ENCODE data around the gene MS4A10.
"Not testable (repeated sequence)": the region's sequence is repeated elsewhere in the genome, so short reads cannot be mapped to it uniquely, and the experiment has no call there.

Gene MS4A10

GRCh38 chr11:60813324-60813723 is 28.2 kb downstream of the MS4A10 start:
- Histone ChIP-seq H3K27ac (no peak overlapping the region), H3K4me3 (no peak overlapping the region), H3K9me3 (ENCODE audit: low read depth, low read length) (no peaks in the 10 kb centered on the region), H3K36me3 (ENCODE audit: insufficient read depth, low read length) (no peaks in the 10 kb centered on the region), H3K9ac (ENCODE audit: insufficient read length) (no peak overlapping the region)
- TF ChIP-seq POLR2AphosphoS5 (IDR thresholded peaks at IDR 0.05; ENCODE audit: borderline replicate concordance, low read depth, low read length) (no peak), EZH2 (IDR thresholded peaks at IDR 0.05) (no peak), FOXP2 (optimal IDR thresholded peaks at IDR 0.05; ENCODE audit: control extremely low read depth, extremely low read length, insufficient read depth) (no peak)
- no peak for DNase-seq (ENCODE audit: low read depth, low spot score)

- no peak for DNase-seq (ENCODE audit: low read depth, low spot score)
- TF ChIP-seq EZH2 (IDR thresholded peaks at IDR 0.05) (no peak), POLR2AphosphoS5 (IDR thresholded peaks at IDR 0.05; ENCODE audit: borderline replicate concordance, low read depth, low read length) (no peak), FOXP2 (optimal IDR thresholded peaks at IDR 0.05; ENCODE audit: control extremely low read depth, extremely low read length, insufficient read depth) (no peak)
- H3K27ac ChIP-seq, result no peak overlapping the region
- H3K9me3 ChIP-seq (ENCODE audit: low read depth, low read length), result no peaks in the 10 kb centered on the region
- no peaks in the 10 kb centered on the region for H3K36me3 ChIP-seq (ENCODE audit: insufficient read depth, low read length)
- H3K4me3 ChIP-seq, result no peak overlapping the region
- H3K9ac ChIP-seq (ENCODE audit: insufficient read length), result no peak overlapping the region
Measured at GRCh38 chr11:60814112-60814511, 29.0 kb downstream of the MS4A10 start.

GRCh38 chr11:60816590-60817157 is 31.5 kb downstream of the MS4A10 start:
- no peak overlapping the region for H3K9ac ChIP-seq (ENCODE audit: insufficient read length)
- TF ChIP-seq FOXP2 (optimal IDR thresholded peaks at IDR 0.05; ENCODE audit: control extremely low read depth, extremely low read length, insufficient read depth), result no peak
- TF ChIP-seq EZH2 (IDR thresholded peaks at IDR 0.05), result no peak
- TF ChIP-seq POLR2AphosphoS5 (IDR thresholded peaks at IDR 0.05; ENCODE audit: borderline replicate concordance, low read depth, low read length), result no peak
- DNase-seq (ENCODE audit: low read depth, low spot score), result no peak
- H3K4me3 ChIP-seq, result no peak overlapping the region
- H3K36me3 ChIP-seq (ENCODE audit: insufficient read depth, low read length), result no peaks in the 10 kb centered on the region
- H3K9me3 ChIP-seq (ENCODE audit: low read depth, low read length), result no peaks in the 10 kb centered on the region
- no peak overlapping the region for H3K27ac ChIP-seq

- Histone ChIP-seq H3K9me3 (ENCODE audit: low read depth, low read length) (no peaks in the 10 kb centered on the region), H3K9ac (ENCODE audit: insufficient read length) (no peak overlapping the region), H3K4me3 (no peak overlapping the region), H3K36me3 (ENCODE audit: insufficient read depth, low read length) (no peaks in the 10 kb centered on the region), H3K27ac (no peak overlapping the region)
- no peak for DNase-seq (ENCODE audit: low read depth, low spot score)
- no peak for TF ChIP-seq FOXP2 (optimal IDR thresholded peaks at IDR 0.05; ENCODE audit: control extremely low read depth, extremely low read length, insufficient read depth)
Measured at GRCh38 chr11:60818057-60818456, 32.9 kb downstream of the MS4A10 start.

GRCh38 chr11:60821827-60822599 is 36.9 kb downstream of the MS4A10 start:
- no peaks in the 10 kb centered on the region for H3K9me3 ChIP-seq (ENCODE audit: low read depth, low read length)
- no peak overlapping the region for H3K4me3 ChIP-seq
- H3K9ac ChIP-seq (ENCODE audit: insufficient read length), result no peak overlapping the region
- H3K36me3 ChIP-seq (ENCODE audit: insufficient read depth, low read length), result no peaks in the 10 kb centered on the region
- no peak overlapping the region for H3K27ac ChIP-seq
- TF ChIP-seq FOXP2 (optimal IDR thresholded peaks at IDR 0.05; ENCODE audit: control extremely low read depth, extremely low read length, insufficient read depth) (no peak), POLR2AphosphoS5 (IDR thresholded peaks at IDR 0.05; ENCODE audit: borderline replicate concordance, low read depth, low read length) (no peak), EZH2 (IDR thresholded peaks at IDR 0.05) (no peak)
- no peak for DNase-seq (ENCODE audit: low read depth, low spot score)

GRCh38 chr11:60823745-60824306 is 38.7 kb downstream of the MS4A10 start:
- not testable (repeated sequence) for H3K4me3 ChIP-seq; H3K36me3 ChIP-seq (ENCODE audit: insufficient read depth, low read length); DNase-seq (ENCODE audit: low read depth, low spot score); H3K9ac ChIP-seq (ENCODE audit: insufficient read length); H3K27ac ChIP-seq; H3K9me3 ChIP-seq (ENCODE audit: low read depth, low read length)

- no peaks in the 10 kb centered on the region for H3K36me3 ChIP-seq (ENCODE audit: insufficient read depth, low read length)
- DNase-seq (ENCODE audit: low read depth, low spot score), result no peak
- no peak overlapping the region for H3K4me3 ChIP-seq
- TF ChIP-seq FOXP2 (optimal IDR thresholded peaks at IDR 0.05; ENCODE audit: control extremely low read depth, extremely low read length, insufficient read depth) (no peak), EZH2 (IDR thresholded peaks at IDR 0.05) (no peak), POLR2AphosphoS5 (IDR thresholded peaks at IDR 0.05; ENCODE audit: borderline replicate concordance, low read depth, low read length) (no peak)
- no peak overlapping the region for H3K27ac ChIP-seq
- H3K9me3 ChIP-seq (ENCODE audit: low read depth, low read length), result no peaks in the 10 kb centered on the region
- H3K9ac ChIP-seq (ENCODE audit: insufficient read length), result no peak overlapping the region
Measured at GRCh38 chr11:60825118-60825517, 40.0 kb downstream of the MS4A10 start.

GRCh38 chr11:60825790-60826189 is 40.7 kb downstream of the MS4A10 start:
- Histone ChIP-seq H3K9me3 (ENCODE audit: low read depth, low read length) (no peaks in the 10 kb centered on the region), H3K4me3 (no peak overlapping the region), H3K36me3 (ENCODE audit: insufficient read depth, low read length) (no peaks in the 10 kb centered on the region), H3K27ac (no peak overlapping the region), H3K9ac (ENCODE audit: insufficient read length) (no peak overlapping the region)
- no peak for DNase-seq (ENCODE audit: low read depth, low spot score)
- TF ChIP-seq EZH2 (IDR thresholded peaks at IDR 0.05), result no peak
- TF ChIP-seq FOXP2 (optimal IDR thresholded peaks at IDR 0.05; ENCODE audit: control extremely low read depth, extremely low read length, insufficient read depth), result no peak
- TF ChIP-seq POLR2AphosphoS5 (IDR thresholded peaks at IDR 0.05; ENCODE audit: borderline replicate concordance, low read depth, low read length), result no peak
